Ovary (tissue), 9 donors: ENCODE measurements around the gene TTLL6. TPM values are rescaled to one million over a fixed set of nuclear protein-coding genes. Genes with fewer than 3 reads are reported as not detected.

ENCODE experiments used
- DNase-seq, 5 donors: peaks; one replicate each; pipeline ENCODE4 v3.0.0-alpha.2; 2019 to 2020
- H3K27ac ChIP-seq, 2 donors: fragments of 200-600 bp; one replicate each; pipeline versions ENCODE4 v1.5.1 to v1.8.0; 2019 to 2022
- H3K27me3 ChIP-seq: fragments of 200-600 bp; one replicate; pipeline ENCODE4 v1.8.0; 2022
- H3K36me3 ChIP-seq: fragments of 200-600 bp; sonication (generic); one replicate; pipeline ENCODE4 v1.5.1; 2019
- H3K4me1 ChIP-seq: one replicate; pipeline ENCODE4 v1.8.1; 2013; ENCODE audit warnings: mild to moderate bottlenecking, moderate library complexity; ENCODE audit not compliant: insufficient read depth
- H3K4me3 ChIP-seq: fragments of 200-600 bp; sonication (generic); one replicate; pipeline ENCODE4 v1.5.1; 2017
- H3K9me3 ChIP-seq, 2 donors: fragments of 200-600 bp in 1 of 2; sonication (generic) in 1 of 2; one replicate each; pipeline versions ENCODE4 v1.5.1 to v1.8.1; 2013 to 2019; ENCODE audit warnings: mild to moderate bottlenecking in 1 of 2, moderate library complexity in 1 of 2
- CTCF ChIP-seq, 3 donors: fragments of 450-650 bp in 2 of 3; fragments of 200-600 bp in 1 of 3; IDR thresholded peaks; one replicate each; pipeline versions ENCODE4 v1.5.1 to v1.8.0; 2016 to 2022; ENCODE audit warnings: antibody characterized with exemption in 3 of 3, mild to moderate bottlenecking in 1 of 3
- EP300 ChIP-seq: sonication (generic); formaldehyde crosslinking; IDR thresholded peaks from one replicate; pipeline ENCODE4 v1.6.1; 2017; ENCODE audit warnings: antibody characterized with exemption
- POLR2A ChIP-seq: fragments of 450-650 bp; IDR thresholded peaks from one replicate; pipeline ENCODE4 v1.6.1; 2017; ENCODE audit warnings: antibody characterized with exemption, mild to moderate bottlenecking, moderate library complexity
- WGBS, 3 donors: extraction: QIAGEN DNeasy Blood & Tissue Kit in 1 of 3; methylation state at CpG; one replicate each; pipeline versions ENCODE4 v1.1.5 to v1.1.7; 2013 to 2017; 5-methylcytosine and 5-hydroxymethylcytosine counted together
- intact Hi-C, 4 donors: fragments of 100-400 bp; cut with DNase I; formaldehyde crosslinking; loops; one replicate each; pipeline versions ENCODE4 v1.11.0 to v1.15.1; 2022 to 2023
- polyA plus RNA-seq, 2 donors: library from polyadenylated mRNA; stranded (reverse); fragments of 200-250 nt in 1 of 2; fragments of 350-450 nt in 1 of 2; fragmentation: Illumina TruSeq in 1 of 2; extraction: RNeasy Lipid Tissue Mini Kit (QIAGEN cat#74804) in 1 of 2; gene quantifications; one replicate each; pipeline ENCODE4 v1.2.3, GENCODE V29; 2013 to 2014
- total RNA-seq, 7 donors: library from RNA; depleted of rRNA in 2 of 7; stranded (reverse); fragments of >200 nt in 2 of 7; fragmentation: NEBNext Ultra II Directional in 3 of 7; extraction: Animal tissue kit (Norgen Biotek cat#: 25700) in 3 of 7; gene quantifications; one replicate each; pipeline versions ENCODE4 v1.1.0 to v1.2.4, GENCODE V29; 2016 to 2023
- donor health status: DM: no; HTN: no; CAD: no; lungs with moderate emphysema.
- donor health status: DM: no; HTN: no; CAD: no.
- donor health status: Bipolar disorder and iron deficiency.
- donor health status: DM: yes; HTN: yes; CAD: no.
- donor health status: DM: no; HTN: no; CAD: no.
- donor health status: DM: yes; HTN: yes; CAD: no.

Gene TTLL6
- total and polyA plus RNA-seq, 9 donors, result 0.06 to 3.8 (median 0.44) TPM; not detected in 3

DNA sequence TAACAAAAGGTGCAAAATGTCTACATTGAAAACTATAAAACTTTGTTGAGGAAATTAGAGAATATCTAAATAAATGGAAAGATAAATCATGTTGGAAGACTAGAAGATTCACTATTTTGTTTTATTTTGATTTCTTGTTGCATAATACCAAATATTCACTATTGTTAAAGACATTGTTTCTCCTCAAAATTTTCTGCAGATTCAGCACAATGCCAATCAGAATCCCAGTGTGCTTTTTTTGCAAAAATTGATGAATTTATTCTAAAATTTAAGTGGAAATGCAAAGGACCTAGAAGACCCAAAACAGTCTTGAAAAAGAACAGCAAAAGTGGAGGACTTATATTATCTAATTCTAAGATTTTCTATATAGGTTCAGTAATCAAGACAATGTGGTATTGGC is 40.4 kb downstream of the TTLL6 start:
- no peak overlapping the region for H3K4me3 ChIP-seq
- no peak for DNase-seq
- TF ChIP-seq CTCF (IDR thresholded peaks at IDR 0.05) (no peak), EP300 (no peak), POLR2A (no peak)
- H3K27ac ChIP-seq, result no peak overlapping the region
- H3K27me3 ChIP-seq, result no peaks in the 10 kb centered on the region
- intact Hi-C loops, result no loop called here
- no peaks in the 10 kb centered on the region for H3K9me3 ChIP-seq
- no peaks in the 10 kb centered on the region for H3K36me3 ChIP-seq
- H3K4me1 ChIP-seq, result no peaks in the 10 kb centered on the region

- no peaks in the 10 kb centered on the region for H3K36me3 ChIP-seq
- no peak overlapping the region for H3K27ac ChIP-seq
- H3K9me3 ChIP-seq, result no peaks in the 10 kb centered on the region
- TF ChIP-seq POLR2A, result no peak
- no peak for TF ChIP-seq CTCF (IDR thresholded peaks at IDR 0.05)
- no peak for TF ChIP-seq EP300
- H3K4me1 ChIP-seq, result no peaks in the 10 kb centered on the region
- no peak for DNase-seq
- no peaks in the 10 kb centered on the region for H3K27me3 ChIP-seq
- 85 to 91% (median 88%) methylated on average over 3 of the region's 3 CpGs for WGBS, 3 donors
- H3K4me3 ChIP-seq, result no peak overlapping the region
- intact Hi-C loops, result no loop called here
Observed at GRCh38 chr17:48773245-48773644, 43.8 kb downstream of the TTLL6 start.

DNA sequence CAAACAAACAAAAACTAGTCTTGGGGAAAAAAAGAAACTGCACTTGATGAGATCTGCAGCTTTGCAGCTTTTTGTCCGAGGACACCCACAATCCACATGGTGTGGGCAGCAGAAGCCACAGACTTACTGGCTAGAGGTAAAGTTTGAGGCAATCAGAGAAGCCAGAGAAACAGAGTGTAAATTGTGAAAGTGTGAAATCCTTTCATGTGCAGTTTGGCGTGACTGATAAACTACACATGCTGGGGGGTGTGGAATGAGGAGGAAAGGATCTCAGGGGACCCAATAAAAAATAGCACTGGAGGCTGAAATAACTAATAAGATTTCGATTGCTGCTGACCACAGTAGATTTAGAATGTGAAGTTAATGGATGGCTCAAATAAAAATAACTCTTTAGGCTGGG is 46.1 kb downstream of the TTLL6 start:
- no peaks in the 10 kb centered on the region for H3K9me3 ChIP-seq
- H3K27me3 ChIP-seq, result no peaks in the 10 kb centered on the region
- no peak for DNase-seq
- intact Hi-C loops, result no loop called here
- no peaks in the 10 kb centered on the region for H3K4me1 ChIP-seq
- WGBS, 3 donors, result 29 to 42% (median 42%) methylated on average over 3 of the region's 3 CpGs
- H3K4me3 ChIP-seq, result no peak overlapping the region
- H3K36me3 ChIP-seq, result no peaks in the 10 kb centered on the region
- H3K27ac ChIP-seq, result no peak overlapping the region
- TF ChIP-seq POLR2A, result no peak
- TF ChIP-seq EP300, result no peak
- no peak for TF ChIP-seq CTCF (IDR thresholded peaks at IDR 0.05)

DNA sequence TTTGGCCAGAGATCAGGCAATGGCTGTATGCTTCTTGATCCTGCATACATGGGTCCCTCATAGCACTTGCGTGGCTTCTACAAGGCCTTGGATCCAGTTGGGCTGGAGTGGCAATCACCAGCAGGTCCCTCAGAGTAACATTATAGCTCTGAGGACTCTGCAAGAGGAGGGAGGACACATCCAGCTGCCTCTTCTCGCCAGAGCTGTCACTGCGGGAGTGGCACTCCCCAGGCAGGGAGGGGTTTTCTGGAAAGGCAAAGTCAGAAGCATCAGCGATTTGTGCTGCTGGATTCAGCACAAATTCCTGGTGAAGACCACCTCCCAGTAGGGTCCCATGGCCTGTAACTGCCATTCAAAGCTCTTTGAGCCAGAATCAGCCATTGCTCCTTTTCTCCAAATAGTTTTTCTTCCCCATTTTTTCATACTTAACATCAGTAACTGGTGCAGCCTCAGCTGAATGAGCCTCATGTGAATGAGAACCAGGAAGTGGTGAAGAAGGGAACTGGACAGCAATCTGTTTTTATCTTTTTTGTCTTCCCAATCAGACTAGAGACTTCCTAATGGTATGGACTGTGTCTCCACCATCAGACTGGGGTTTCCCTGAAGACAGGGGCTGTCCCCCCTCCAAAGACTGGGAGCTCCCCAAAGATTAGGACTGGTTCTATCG is 47.9 kb downstream of the TTLL6 start:
- H3K36me3 ChIP-seq, result no peaks in the 10 kb centered on the region
- no peaks in the 10 kb centered on the region for H3K9me3 ChIP-seq
- no peak for DNase-seq
- no peak for TF ChIP-seq CTCF (IDR thresholded peaks at IDR 0.05)
- no peak for TF ChIP-seq POLR2A
- no peak for TF ChIP-seq EP300
- intact Hi-C loops, result no loop called here
- 66 to 76% (median 71%) methylated on average over 5 of the region's 5 CpGs for WGBS, 3 donors
- H3K27me3 ChIP-seq, result no peaks in the 10 kb centered on the region
- no peak overlapping the region for H3K27ac ChIP-seq
- H3K4me1 ChIP-seq, result no peaks in the 10 kb centered on the region
- no peak overlapping the region for H3K4me3 ChIP-seq
